ENCODE data around the gene SURF1. TPM values are rescaled to one million over a fixed set of nuclear protein-coding genes. Genes with fewer than 3 reads are reported as not detected.
"Not testable (repeated sequence)": the region's sequence is repeated elsewhere in the genome, so short reads cannot be mapped to it uniquely, and the experiment has no call there.

SURF1 gene
- total and polyA plus RNA-seq, 2 donors: 10.5 to 77.9 TPM

DNA sequence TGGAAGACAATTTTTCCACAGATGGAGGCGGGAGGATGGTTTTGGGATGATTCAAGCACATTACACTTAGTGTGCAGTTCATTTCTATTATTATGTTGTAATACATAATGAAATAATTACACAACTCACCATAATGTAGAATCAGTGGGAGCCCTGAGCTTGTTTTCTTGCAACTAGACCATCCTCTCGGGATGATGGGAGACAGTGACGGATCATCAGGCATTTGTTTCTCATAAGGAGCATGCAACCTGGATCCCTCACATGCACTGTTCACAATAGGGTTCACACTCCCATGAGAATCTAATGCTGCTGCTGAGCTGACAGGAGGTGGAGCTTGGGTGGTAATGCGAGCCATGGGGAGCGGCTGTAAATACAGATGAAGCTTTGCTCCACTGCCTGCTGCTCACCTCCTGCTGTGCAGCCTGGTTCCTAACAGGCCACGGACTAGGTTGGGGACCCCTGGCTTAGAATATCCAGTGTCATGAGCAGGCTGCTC is 21.5 kb upstream of the SURF1 start:
- Histone ChIP-seq H3K27ac (ENCODE audit: low read depth) (no peak overlapping the region), H3K4me1 (ENCODE audit: insufficient read depth) (peaks cover 3% of the 10 kb centered on the region), H3K36me3 (ENCODE audit: insufficient read depth) (no peaks in the 10 kb centered on the region), H3K4me3 (ENCODE audit: low read depth, low read length) (no peak overlapping the region)
- WGBS: 72% methylated on average over 6 of the region's 6 CpGs
- DNase-seq (ENCODE audit: extremely low spot score): no peak

DNA sequence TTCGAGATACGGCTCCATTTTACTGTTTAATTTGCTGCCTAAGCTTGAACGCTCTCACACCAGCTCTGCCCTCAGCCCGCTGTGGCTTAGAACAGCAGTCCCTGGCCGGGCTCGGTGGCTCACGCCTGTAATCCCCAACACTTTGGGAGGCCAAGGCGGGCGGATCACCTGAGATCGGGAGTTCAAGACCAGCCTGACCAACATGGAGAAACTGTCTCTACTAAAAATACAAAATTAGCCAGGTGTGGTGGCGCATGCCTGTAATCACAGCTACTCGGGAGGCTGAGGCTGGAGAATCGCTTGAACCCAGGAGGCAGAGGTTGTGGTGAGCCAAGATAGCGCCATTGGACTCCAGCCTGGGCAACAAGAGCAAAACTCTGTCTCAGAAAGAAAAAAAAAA is 21.0 kb upstream of the SURF1 start:
- not testable (repeated sequence) for H3K27ac ChIP-seq (ENCODE audit: low read depth); DNase-seq (ENCODE audit: extremely low spot score); H3K4me1 ChIP-seq (ENCODE audit: insufficient read depth); H3K36me3 ChIP-seq (ENCODE audit: insufficient read depth); H3K4me3 ChIP-seq (ENCODE audit: low read depth, low read length)
- 93% methylated on average over 14 of the region's 14 CpGs for WGBS

DNA sequence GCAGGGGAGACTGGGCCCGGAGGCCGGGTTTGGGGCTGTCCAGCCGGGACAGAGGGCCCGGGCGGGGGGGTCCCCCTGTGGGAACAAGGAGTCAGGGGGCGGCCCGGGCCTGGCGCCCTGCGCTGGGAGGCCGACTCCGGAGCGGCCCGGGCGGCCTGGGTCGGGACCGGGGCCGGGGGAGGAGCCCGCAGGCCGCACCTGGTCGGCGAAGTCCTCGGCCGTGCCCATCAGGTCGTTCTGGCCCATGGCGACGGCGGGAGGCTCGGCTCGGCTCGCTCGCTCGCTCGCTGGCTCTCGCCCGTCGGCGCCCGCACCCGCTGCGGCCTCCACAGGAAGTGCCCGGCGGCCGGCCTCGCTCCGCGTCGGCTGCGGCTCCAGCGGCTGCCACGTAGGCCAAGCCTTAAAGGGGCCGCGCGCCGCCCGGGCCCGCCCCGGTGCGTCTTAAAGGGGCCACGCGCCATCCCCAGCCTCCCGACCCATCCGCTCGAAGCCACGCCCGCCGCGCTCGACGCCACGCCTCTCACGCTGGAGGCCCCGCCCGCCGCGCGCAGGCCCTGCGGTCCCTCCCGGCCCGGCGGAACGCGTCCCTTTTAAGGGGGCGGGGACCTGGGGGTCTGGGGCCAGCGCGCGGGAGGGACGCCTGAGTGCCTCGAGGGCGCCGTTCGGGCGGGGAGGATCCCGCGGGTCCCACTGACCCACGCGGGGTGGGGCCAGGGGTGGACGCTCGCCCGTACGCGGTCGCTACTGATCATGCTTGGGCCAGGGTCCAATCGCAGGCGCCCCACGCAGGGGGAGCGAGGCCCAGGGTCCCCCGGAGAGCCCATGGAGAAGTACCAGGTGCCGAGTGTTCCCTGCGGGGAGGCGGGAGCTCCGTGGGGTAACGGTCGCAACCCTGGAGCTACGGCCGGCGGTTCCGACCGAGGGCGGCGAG is 19.7 kb upstream of the SURF1 start, which contains the start of the genes STKLD1 and SURF4:
TSS of gene STKLD1 (plus strand) at position 643 of the 931 bp plus-strand sequence. CDS start at position 751, 108 bp downstream.
TSS of gene SURF4 (minus strand) at position 337 of the 931 bp plus-strand sequence. CDS start at position 246, 91 bp downstream.
- under 1% methylated on average over 120 of the region's 120 CpGs for WGBS
- H3K4me1 ChIP-seq (ENCODE audit: insufficient read depth): peaks cover 3% of the 10 kb centered on the region

DNA sequence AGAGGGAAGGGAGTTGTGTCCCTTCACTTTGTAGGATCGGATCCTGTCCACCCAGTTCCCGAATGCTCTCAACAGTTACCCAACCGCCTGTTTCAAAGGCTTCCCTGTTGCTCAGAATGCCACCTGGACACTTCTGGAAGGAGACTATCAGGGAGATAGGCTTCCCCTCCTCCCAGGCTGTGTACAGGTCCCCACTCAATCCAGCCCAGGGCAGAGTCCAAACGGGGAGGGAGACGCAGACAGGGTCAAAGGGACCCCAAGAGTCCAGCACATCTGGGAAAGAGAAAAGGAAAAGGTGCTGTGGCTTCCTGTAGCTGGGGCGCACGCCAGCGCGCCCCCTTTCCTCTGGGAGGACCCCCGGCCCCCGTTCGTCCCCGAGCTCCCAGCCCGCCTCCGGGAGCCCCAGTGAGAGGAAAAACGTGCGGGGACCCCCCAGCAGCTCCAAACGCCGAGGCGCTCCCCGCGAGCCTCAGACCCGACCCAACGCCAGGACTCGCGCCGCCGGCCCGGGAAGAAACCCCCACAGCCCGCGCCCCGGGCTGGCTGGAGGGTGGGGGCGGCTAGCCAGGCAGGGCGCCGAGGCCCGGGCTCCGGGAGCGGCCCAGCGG is 18.9 kb upstream of the SURF1 start:
- Histone ChIP-seq H3K4me1 (ENCODE audit: insufficient read depth) (peaks cover 3% of the 10 kb centered on the region), H3K4me3 (ENCODE audit: low read depth, low read length) (peak overlapping the region; percentile 99), H3K27ac (ENCODE audit: low read depth) (peak overlapping the region; percentile 97), H3K36me3 (ENCODE audit: insufficient read depth) (no peaks in the 10 kb centered on the region)
- DNase-seq (ENCODE audit: extremely low spot score): no peak
- under 1% methylated on average over 39 of the region's 39 CpGs for WGBS

More for the DNA sequence above, 19.7 kb upstream of the SURF1 start, which contains the start of the genes STKLD1 and SURF4:
- Histone ChIP-seq H3K4me3 (ENCODE audit: low read depth, low read length) (peak within 1 kb of the TSS; percentile 99), H3K36me3 (ENCODE audit: insufficient read depth) (no peaks in the 10 kb centered on the region), H3K27ac (ENCODE audit: low read depth) (peak within 1 kb of the TSS; percentile 97)
- peak; percentile 78 for DNase-seq (ENCODE audit: extremely low spot score)

DNA sequence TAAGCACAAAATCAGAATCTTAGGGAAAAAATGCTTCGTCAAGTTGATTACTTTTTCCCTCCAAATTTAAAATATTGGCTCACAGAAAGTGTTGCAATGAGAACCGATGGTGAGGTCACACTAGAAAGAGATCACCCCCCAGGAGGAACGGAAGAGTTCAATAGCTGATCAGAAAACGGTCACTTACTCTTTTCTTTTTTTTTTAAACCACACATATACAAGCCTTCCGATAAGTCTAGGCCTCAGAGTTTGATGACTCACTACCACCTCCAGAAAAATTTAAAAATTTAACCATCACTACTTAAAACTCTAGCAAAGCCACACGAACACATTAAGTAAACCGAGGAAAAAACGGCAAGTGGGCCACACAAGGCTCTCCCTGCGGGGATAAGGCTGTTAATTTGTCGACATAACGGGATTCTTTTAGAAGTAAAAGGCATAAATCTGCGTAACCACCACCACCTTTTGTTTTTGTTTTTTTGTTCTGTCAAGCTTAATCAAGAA is 18.4 kb upstream of the SURF1 start:
- H3K4me1 ChIP-seq (ENCODE audit: insufficient read depth): peaks cover 3% of the 10 kb centered on the region
- no peak overlapping the region for H3K27ac ChIP-seq (ENCODE audit: low read depth)
- no peak for DNase-seq (ENCODE audit: extremely low spot score)
- peak overlapping the region; percentile 99 for H3K4me3 ChIP-seq (ENCODE audit: low read depth, low read length)
- WGBS: 16% methylated on average over 12 of the region's 12 CpGs
- H3K36me3 ChIP-seq (ENCODE audit: insufficient read depth): no peaks in the 10 kb centered on the region

DNA sequence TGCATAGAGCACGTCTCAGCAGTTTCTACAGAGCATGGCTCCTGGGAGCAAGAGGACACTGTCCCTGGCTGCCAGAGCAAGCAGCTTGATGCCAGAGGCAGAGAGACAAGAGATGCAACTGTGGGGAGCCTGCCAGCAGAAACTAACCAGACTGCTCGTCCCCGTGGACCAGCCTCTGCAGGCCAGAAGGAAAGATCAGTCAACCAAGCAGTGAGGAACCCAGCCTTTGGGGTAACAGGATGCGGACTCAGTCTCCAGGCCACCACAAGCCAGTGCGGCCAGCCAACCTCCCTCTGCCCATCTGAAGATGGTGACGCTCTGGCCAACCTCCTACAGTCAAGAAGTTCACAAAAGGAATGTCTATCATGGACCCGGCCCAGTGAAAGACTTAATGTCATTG is 15.9 kb upstream of the SURF1 start:
- no peaks in the 10 kb centered on the region for H3K36me3 ChIP-seq (ENCODE audit: insufficient read depth)
- H3K4me3 ChIP-seq (ENCODE audit: low read depth, low read length): no peak overlapping the region
- no peak for DNase-seq (ENCODE audit: extremely low spot score)
- 67% methylated on average over 7 of the region's 7 CpGs for WGBS
- no peak overlapping the region for H3K27ac ChIP-seq (ENCODE audit: low read depth)
- peaks cover 3% of the 10 kb centered on the region for H3K4me1 ChIP-seq (ENCODE audit: insufficient read depth)

DNA sequence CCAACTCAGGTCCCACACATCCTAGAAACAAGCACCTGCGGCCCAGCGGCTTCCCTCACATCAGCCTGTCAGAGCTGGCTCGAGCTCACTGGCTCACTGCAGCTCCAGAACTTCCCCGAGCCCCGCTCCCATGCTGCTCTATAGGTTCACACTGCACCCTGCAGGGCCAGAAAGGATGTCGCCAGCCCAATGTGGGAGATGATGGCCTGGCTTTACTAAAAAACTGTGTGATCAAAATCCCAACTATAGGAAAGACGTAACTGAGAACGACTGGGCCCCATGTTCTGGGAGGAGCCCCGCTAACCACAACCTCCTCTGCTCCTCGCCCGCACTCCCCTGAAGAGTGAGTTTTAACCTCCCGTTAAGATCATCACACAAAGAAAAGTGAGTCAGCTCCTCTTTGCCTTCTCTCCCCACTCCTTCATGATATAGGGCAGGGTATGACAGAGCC is 15.0 kb upstream of the SURF1 start:
- Histone ChIP-seq H3K4me3 (ENCODE audit: low read depth, low read length) (no peak overlapping the region), H3K36me3 (ENCODE audit: insufficient read depth) (peaks cover under 1% of the 10 kb centered on the region), H3K27ac (ENCODE audit: low read depth) (no peak overlapping the region), H3K4me1 (ENCODE audit: insufficient read depth) (no peaks in the 10 kb centered on the region)
- no peak for DNase-seq (ENCODE audit: extremely low spot score)
- WGBS: 69% methylated on average over 12 of the region's 12 CpGs

DNA sequence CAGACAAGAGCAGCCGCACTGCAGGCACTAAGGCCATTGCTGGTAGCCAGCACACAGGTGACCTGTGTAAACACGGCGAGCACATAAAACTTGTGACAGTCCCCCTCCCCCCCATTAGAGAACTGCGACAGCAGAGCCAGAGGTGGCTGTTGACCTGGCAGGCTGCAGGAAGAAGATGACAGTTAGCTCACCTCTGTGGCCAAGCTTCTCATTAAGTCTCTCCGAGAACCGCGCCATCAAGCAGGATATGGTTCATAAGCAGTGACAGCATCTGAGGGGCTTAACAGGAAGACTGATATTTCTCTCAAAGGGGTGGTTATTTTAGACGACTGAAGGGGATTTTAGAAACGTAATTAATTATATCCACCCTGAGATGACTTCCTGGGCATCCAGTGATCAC is 14.4 kb upstream of the SURF1 start:
- DNase-seq (ENCODE audit: extremely low spot score): no peak
- Histone ChIP-seq H3K36me3 (ENCODE audit: insufficient read depth) (peaks cover 2% of the 10 kb centered on the region), H3K4me1 (ENCODE audit: insufficient read depth) (no peaks in the 10 kb centered on the region)

DNA sequence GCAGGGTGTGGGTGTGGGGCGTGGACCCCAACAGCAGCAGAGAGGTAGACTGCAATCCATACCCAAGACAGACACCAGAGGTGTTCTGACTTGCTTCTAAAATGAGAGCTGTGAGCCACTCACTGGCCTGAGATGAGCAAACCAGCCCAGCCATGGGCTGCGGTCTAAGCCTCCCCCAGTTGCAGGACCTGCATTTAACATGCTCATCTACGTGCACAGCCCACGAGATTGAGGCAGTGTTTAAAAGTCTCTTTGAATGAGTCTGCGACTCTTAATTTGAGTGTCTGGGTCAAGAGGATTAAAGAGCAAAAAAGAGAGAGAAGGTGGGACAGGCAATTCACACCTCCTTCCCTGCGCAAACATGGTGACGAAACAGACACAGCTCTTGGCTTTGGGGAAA is 13.6 kb upstream of the SURF1 start:
- Histone ChIP-seq H3K36me3 (ENCODE audit: insufficient read depth) (peaks cover 2% of the 10 kb centered on the region), H3K4me3 (ENCODE audit: low read depth, low read length) (no peak overlapping the region), H3K4me1 (ENCODE audit: insufficient read depth) (no peaks in the 10 kb centered on the region), H3K27ac (ENCODE audit: low read depth) (no peak overlapping the region)
- DNase-seq (ENCODE audit: extremely low spot score): no peak
- 78% methylated on average over 7 of the region's 7 CpGs for WGBS

More for the DNA sequence above, 14.4 kb upstream of the SURF1 start:
- Histone ChIP-seq H3K4me3 (ENCODE audit: low read depth, low read length) (no peak overlapping the region), H3K27ac (ENCODE audit: low read depth) (no peak overlapping the region)
- WGBS: 58% methylated on average over 9 of the region's 9 CpGs

DNA sequence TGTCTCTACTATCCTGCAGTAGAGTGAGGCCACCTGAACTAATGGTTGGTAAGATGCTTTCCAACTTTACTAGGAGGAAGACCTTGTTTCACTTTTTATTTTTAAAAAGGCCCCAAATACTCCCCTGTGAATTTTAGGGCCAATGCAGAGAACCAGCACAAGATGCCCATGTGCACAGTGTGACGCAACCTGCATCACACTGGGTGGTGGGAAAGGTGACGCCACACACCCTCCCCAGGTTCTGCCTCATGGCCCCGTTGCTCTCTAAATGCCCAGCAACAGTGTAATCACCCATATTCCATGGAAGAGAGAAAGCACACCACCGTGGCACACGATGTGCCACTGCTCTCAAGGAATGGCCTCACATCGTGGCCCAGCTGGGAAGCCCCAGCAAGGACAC is 13.1 kb upstream of the SURF1 start:
- H3K36me3 ChIP-seq (ENCODE audit: insufficient read depth): peaks cover 2% of the 10 kb centered on the region
- 82% methylated on average over 6 of the region's 6 CpGs for WGBS
- no peak overlapping the region for H3K27ac ChIP-seq (ENCODE audit: low read depth)
- DNase-seq (ENCODE audit: extremely low spot score): no peak
- H3K4me3 ChIP-seq (ENCODE audit: low read depth, low read length): no peak overlapping the region
- H3K4me1 ChIP-seq (ENCODE audit: insufficient read depth): no peaks in the 10 kb centered on the region

DNA sequence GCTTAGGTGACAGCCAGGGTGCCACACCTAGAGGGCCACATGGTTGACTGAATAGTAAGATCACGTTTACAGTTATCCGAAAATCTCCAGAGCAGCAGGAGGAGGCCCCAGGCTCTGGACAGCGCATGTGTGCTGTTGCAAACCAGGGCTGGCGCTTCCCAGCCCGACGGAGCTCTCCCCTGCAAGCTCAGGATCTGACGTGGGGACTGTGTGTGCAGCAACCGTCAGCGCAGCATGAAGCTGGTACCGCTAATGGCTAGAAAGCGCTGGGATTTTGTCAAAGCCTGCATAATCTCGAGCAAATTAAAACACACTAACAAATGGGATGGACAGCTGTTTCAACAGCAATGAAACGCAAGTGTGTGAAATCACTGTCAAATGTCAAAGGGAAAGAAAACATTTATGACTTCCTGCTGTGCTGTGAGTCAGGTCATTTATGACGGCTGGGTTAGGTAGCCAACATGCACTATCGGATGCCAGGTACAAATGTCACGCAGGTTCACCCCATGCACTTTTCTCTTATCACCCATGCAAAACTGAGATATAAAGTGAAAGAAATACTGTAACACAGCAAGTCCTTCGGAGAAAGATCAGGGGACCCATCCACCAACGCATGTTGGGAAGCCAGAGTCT is 12.1 kb upstream of the SURF1 start:
- H3K4me3 ChIP-seq (ENCODE audit: low read depth, low read length): no peak overlapping the region
- 57% methylated on average over 18 of the region's 18 CpGs for WGBS

DNA sequence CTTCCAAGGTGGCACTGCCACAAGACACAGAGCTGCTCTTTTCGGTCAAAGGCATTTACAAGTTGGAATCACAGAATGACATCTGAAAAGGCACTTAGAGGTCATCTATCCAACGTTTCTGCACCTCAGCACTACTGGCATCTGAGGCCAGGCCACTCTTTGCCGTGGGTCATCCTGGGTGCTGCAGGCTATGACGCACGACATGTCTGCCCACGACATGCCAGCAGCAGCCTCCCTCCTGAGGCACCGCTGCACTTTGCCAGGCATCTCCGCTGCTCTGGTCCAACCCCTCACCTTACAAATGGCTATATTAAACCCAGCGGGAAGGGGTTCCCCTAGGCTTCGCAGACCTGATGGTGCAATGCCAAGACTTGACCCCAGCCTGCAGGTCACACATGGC is 11.5 kb upstream of the SURF1 start:
- H3K36me3 ChIP-seq (ENCODE audit: insufficient read depth): peaks cover 2% of the 10 kb centered on the region
- no peaks in the 10 kb centered on the region for H3K4me1 ChIP-seq (ENCODE audit: insufficient read depth)
- no peak overlapping the region for H3K27ac ChIP-seq (ENCODE audit: low read depth)
- 84% methylated on average over 10 of the region's 10 CpGs for WGBS
- H3K4me3 ChIP-seq (ENCODE audit: low read depth, low read length): no peak overlapping the region
- no peak for DNase-seq (ENCODE audit: extremely low spot score)

More for the DNA sequence above, 12.1 kb upstream of the SURF1 start:
- DNase-seq (ENCODE audit: extremely low spot score): no peak
- Histone ChIP-seq H3K36me3 (ENCODE audit: insufficient read depth) (peaks cover 2% of the 10 kb centered on the region), H3K27ac (ENCODE audit: low read depth) (no peak overlapping the region), H3K4me1 (ENCODE audit: insufficient read depth) (no peaks in the 10 kb centered on the region)

DNA sequence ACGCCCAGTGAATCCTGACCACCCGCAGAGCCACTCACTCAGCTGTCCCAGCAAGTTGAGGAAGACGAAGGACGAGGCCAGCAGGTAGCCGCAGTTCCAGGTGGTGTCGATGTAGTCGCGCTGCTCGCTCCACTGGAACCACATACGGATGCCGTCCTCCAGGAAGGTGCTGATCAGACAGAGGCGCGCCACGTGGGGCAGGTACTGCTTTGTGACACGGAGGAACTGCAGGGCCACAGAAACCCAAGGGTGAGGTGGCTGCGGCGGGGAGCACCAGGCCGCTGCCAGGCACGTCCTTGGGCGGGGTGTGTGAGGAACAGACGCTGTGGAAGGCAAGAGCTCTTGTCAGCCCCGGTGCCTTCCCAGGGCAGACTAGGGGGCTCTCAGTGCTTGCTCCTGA is 10.9 kb upstream of the SURF1 start:
- Histone ChIP-seq H3K36me3 (ENCODE audit: insufficient read depth) (peaks cover 2% of the 10 kb centered on the region), H3K4me3 (ENCODE audit: low read depth, low read length) (no peak overlapping the region), H3K4me1 (ENCODE audit: insufficient read depth) (no peaks in the 10 kb centered on the region), H3K27ac (ENCODE audit: low read depth) (no peak overlapping the region)
- DNase-seq (ENCODE audit: extremely low spot score): no peak
- 91% methylated on average over 22 of the region's 22 CpGs for WGBS
